HG03175 (cell line): ENCODE results near the gene ATP5F1D.

ENCODE experiments used
- ATAC-seq: cut with Tn5 transposase; IDR thresholded peaks from one replicate; pipeline ENCODE4 v1.9.1; 2021; ENCODE audit warnings: mild to moderate bottlenecking, moderate library complexity; ENCODE audit not compliant: unreplicated experiment

ATP5F1D gene

DNA sequence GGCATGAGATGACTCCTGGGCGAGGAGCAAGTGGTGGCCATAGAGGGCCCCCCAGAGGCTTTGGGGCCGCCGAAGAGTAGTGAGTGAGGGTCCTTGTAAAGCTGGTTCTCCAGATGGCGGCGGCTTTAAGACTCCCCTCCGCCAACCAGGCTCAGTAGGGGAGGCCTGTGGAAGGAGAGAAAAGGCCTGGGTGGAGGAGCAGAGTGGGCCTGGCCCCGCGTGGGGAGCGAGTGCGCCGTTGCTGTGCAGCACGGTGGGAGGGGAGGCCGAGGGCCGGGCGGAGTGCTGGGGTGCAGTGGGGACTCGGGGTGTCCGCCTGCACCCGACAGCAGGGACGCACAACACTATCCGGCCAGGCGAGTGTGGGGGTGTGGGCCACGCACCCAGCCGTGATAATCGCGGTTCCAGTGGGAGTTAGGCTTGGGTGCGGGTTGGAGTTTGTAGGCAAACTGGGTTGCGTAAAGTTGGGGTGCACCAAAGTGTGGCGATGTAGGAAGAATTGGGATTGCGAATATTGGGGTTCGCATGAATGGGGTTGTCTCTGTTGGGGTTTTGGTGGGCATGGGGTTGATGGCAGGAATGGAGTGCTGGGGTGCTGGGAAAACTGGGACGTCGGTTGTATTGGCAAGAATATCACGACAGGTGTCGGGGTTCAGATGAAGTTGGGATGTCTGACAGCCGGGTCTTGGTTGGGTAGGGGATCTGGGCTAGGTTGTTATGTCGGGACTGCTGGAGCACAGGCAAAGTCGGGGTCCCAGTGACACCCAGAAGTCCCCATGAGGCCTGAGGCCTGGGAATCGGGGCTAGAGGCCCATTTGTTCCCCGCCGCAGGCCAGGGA is 26.9 kb downstream of the ATP5F1D start:
- ATAC-seq = no peak

DNA sequence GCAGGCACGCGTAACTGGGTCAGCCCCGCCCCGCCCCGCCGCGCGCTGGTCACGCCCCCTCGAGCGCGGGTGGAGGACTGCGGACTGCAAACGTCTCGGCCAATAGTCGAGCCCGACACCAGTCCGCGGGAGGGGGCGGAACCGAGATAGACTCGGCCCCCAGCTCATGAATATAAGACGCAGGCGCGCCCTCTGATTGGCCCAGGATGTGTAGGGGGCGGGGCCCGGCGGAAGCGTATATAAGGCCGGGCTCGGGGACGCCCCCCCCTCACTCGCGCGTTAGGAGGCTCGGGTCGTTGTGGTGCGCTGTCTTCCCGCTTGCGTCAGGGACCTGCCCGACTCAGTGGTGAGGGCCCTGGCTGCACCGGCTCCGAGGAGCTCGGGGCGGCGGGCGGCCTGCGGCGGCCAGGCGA is 27.5 kb downstream of the ATP5F1D start, which contains the start of gene CIRBP:
Gene CIRBP (plus strand): TSS at position 268 of the 413 bp plus-strand sequence. CDS start 1,602 bp downstream, outside the sequence.
- ATAC-seq = peak; percentile 66

DNA sequence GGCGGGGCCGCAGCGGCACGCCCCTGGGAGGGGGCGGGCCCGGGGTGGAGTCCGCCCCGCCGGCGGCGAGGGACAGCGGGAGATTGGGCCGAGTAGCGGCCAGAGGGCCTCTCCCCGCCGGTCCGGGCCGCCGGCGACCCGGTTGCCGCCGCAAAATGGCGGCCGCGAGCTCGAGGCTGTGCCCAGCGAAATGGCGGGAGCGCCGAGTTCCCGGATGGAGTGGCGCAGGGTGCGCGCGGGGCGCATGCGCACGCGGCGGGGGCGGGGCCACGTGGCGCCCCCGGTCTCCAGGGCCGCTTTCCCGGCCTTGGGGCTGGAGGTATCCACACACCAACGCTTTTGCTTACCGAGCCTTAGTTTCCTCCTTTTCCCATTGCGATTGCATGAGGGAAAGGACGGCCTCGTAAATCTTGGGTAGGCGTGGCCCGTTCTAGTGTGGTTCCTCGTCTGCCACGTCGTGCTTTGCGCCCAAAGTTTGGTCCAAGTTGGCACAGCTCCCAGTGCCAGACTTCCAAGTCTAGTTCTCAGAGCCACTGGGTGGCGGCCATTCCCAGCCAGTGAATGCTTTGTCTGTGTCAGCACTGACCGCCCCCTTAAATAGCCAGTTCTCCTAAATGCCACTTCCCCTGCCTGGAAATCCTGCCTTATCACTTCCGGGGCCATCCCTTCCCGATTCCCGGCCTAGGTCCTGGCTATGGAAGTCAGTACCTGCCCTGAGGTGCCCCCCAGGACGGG is 28.1 kb downstream of the ATP5F1D start:
- ATAC-seq = peak; percentile 26

DNA sequence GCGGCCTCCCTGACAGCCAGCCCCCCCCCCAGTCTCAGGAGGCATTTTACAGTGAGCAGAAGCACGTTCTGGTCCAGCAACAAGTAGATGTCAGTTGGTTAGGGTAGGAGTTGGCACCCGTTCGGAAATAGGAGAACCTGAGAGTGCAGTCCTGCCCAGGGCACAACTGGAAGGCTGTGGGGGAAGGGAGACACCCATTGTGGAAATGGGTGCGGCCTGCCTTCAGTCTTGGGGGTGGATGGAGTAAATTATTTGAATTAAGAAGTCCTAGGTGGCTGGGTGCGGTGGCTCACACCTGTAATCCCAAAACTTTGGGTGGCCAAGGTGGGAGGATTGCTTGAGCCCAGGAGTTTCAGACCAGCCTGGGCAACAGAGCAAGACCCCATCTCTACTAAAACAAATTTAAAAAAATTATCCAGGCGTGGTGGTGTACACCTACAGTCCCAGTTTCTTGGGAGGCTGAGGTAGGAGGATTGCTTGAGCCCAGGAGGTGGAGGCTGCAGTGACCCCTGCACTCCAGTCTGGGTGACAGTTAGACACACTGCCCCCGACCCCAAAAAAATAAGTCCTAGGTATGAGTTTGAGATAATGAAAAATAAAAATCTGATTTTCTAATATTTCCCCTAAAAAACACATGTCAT is 28.8 kb downstream of the ATP5F1D start:
- ATAC-seq = no peak

DNA sequence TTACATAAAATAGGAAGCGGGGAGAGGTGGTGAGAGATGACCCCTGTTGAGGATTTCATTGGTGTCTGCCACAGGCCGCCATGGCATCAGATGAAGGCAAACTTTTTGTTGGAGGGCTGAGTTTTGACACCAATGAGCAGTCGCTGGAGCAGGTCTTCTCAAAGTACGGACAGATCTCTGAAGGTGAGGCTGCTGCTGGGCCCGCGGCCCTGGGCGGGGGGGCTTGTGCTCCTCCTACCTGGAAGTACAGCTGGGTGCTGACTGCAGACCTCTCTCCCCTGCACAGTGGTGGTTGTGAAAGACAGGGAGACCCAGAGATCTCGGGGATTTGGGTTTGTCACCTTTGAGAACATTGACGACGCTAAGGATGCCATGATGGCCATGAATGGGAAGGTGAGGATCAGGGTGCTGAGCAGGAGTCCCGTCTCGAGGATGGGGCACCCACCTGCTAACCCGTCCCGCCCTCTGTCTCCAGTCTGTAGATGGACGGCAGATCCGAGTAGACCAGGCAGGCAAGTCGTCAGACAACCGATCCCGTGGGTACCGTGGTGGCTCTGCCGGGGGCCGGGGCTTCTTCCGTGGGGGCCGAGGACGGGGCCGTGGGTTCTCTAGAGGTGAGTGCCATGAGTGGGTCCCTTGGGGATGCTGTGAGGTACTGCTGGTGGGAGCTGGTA is 29.4 kb downstream of the ATP5F1D start:
- ATAC-seq = no peak

DNA sequence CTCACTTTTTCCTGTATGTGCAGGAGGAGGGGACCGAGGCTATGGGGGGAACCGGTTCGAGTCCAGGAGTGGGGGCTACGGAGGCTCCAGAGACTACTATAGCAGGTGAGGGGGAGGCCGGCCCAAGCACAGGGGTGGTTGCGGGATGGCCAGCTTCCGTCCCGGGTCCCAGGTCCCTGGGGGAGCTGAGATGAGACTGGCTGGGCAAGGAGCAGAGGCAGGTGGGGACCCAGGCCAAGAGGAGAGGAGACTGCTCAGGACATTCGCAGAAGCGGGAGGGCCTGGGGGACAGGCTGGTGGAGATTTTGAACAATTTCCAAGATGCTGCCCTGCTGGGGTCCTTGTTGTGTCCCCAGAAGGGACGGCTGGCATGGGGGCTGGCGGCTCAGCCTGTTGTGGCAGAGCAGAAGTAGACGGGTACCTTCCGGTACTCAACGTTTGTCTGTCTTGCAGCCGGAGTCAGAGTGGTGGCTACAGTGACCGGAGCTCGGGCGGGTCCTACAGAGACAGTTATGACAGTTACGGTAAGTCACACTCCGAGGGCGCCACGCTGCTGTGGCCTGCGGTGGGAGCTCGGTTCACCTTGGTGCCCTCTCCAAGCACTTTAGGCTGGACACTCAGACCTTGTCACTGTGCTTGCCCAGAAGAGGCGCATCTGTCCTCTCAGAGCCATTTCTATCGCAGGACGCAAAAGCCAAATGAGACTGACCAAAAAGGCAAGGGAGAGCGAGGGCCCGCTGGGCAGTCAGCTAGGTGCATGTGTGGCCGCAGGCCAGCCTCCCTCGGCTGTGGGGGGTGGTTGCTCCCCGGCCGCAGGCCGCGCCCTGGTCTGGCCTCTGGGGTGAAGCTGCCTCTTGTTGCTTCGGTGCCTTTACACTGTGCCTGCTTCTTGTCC is 30.2 kb downstream of the ATP5F1D start:
- no peak for ATAC-seq

DNA sequence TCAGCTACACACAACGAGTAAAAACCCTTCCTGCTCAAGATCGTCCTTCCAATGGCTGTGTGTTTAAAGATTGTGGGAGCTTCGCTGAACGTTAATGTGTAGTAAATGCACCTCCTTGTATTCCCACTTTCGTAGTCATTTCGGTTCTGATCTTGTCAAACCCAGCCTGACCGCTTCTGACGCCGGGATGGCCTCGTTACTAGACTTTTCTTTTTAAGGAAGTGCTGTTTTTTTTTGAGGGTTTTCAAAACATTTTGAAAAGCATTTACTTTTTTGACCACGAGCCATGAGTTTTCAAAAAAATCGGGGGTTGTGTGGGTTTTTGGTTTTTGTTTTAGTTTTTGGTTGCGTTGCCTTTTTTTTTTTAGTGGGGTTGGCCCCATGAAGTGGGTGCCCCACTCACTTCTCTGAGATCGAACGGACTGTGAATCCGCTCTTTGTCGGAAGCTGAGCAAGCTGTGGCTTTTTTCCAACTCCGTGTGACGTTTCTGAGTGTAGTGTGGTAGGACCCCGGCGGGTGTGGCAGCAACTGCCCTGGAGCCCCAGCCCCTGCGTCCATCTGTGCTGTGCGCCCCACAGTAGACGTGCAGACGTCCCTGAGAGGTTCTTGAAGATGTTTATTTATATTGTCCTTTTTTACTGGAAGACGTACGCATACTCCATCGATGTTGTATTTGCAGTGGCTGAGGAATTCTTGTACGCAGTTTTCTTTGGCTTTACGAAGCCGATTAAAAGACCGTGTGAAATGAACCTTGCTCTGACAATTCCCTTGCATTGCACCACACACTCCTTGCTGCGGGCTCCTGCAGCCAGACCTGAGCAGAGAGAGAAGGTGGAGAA is 31.1 kb downstream of the ATP5F1D start:
- ATAC-seq = no peak

DNA sequence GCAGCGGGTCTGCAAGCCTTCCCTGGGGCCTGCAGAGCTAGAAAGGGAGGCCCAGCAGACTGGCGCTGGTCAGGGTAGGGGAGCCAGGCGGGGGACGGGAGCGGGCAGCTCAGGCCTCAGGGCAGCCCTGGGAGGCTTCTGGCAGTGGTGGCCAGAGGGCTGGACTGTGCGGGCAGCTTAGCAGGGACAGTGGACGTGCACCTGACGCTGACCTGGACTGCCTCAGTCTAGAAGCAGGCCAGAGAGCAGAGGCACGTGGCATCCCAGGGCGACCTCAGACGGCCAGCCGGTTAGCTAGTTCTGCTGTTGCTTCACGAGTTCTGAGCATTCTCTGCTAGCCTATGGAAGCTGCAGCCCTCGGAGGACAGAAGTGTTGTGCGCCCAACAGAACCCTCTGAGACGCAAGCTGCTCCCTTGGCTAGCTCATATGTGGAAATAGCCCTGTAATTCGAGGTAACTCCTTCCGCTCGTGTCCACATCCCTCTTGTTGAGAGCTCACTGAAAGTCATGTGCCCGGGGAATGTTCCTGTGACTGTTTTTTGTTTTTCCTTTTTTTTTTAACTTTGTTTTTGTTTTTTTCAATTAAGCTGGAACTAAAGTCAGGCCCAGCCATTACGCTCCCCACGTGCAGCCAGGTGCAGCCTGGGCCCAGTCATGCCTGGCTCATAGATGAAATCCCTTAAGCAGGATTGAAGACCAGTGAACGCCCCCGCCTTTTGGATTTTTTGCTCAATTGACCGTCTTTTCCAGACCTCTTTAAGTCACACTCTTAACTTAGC is 31.9 kb downstream of the ATP5F1D start:
- ATAC-seq = no peak

DNA sequence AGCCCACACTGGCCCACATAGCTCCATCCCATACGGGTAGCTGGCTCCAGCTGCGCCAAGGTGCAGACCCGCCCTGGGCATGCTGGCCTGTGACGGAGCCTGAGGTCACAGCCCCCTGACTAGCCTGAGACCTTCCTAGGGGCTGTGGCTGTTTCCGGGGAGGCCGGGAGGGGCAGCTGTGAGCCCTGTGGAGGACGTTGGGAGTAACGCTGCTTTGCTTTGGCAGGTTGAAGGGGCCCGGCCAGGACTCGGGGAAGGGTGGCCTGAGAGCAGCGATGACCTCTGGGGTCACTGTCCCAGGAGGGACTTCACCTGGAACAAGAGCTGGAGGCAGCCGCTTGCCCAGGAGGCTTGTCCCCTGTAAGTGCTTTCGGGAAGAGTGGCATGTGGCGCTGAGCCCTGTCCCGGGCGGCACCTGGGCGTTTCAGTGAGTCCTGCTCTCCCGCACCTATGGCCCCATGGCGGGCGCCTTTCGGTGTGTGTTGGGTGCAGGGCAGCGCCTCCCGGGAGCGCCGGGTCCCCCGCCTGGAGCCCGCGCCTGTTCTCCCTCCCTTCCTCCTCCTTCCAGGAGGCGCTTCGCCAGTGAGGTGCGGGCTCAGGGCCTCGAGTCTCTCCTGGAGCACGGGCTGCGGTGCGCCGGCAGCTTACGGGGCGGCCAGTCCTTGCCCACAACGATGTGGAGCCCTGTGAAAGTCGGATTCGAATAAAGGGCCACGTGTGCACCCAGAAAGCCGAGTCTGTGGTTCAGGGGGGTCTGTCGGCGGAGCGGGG is 32.7 kb downstream of the ATP5F1D start:
- ATAC-seq = no peak

DNA sequence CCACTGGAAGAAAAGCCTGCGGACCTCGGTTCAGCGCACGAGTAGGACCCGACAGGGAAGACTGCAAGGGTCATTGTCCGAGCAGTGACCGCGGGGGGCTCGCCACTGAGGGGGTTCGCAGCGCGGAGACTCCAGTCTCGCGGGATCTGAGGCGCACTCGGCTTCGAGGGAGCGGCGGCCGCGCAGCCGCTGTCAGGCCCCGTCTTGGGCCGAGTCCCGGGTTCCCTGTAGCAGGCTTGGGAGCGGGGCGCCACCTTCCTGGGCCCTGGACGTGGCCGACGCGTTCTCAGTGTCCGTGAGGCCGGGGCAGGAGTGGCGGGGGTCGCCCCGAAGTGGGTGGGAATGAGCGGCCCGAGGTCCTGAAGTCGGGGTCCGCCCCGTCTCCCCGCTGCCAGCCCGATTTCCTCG is 33.3 kb downstream of the ATP5F1D start:
- ATAC-seq = no peak

DNA sequence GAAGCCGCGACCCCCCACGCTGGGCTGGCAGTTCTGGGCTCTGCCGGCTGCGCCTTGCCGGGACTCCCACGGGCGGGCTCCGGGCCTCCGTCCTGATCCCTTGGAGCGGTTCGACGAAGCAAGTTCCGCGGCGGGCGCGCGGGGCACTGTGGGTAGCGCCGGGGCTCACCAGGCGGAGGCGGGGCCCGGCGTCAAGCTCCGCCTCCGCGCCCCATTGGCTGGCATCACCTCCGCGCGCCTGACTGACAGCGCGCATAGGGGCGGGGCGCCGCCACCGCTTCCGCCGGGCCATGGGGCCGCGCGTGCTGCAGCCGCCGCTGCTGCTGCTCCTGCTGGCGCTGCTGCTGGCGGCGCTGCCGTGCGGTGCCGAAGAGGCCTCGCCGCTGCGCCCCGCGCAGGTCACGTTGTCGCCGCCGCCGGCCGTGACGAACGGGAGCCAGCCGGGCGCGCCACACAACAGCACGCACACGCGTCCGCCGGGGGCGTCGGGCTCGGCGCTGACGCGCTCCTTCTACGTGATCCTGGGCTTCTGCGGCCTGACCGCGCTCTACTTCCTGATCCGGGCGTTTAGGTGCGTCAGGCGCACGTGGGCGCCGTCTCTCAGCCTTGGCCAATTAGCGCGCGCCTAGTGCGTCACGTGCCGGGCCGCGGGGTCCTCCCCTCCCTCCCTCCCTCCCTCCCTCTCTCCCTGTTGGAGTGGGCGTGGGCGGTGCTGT is 33.9 kb downstream of the ATP5F1D start, which contains the start of gene FAM174C:
Gene FAM174C (plus strand): TSS at position 271 of the 716 bp plus-strand sequence. CDS start 20 bp downstream, at position 291.
- peak; percentile 80 for ATAC-seq

DNA sequence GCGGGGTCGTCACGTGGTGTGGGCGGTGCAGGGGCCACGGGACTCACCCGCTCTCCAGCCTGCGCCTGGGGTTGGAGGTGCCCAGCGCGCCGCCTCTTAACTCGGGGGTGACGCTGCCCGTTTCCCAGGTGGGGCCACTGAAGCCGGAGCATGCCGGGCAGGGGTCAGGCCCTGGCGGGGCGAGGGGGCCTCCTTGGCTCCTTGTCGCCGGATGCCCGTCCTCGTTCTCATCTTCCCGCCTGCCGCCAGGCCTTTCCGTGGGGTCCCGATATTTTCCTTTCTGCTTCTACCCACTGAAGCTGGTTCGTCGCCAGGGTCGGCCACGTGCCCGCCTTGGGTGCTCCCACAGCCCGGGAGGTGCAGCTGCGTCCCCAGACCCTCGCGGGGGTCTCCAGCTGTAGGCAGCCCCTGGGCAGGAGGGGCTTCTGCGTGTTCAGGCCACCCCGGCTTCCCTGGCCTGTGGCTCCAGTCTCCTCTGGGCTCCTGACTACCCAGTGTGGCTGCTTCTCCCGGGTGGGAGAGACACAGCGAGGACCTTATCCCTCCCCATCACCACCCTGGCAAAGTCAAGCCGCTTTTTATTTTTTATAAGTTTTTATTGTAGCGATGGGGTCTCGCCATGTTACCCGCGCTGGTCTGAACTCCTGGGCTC is 34.6 kb downstream of the ATP5F1D start:
- no peak for ATAC-seq

DNA sequence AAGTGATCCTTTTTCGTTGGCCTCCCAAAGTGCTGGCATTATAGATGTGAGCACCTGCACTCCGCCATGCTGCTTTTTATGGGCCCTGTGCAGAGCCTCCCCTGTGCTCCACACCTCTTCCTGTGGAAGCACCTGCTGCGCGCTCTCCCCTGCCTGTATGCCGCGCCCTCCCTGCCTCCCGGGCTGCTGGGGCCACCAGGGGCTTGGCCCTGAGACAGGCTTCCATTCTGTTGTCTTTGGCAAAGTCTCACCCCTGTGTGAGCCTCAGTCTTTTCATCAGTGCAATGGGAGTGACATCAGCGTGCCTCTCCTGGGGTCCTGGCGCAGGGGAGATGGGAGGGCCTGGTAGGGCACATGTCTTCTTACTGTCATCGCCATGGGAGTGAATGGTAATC is 35.1 kb downstream of the ATP5F1D start:
- ATAC-seq = no peak

DNA sequence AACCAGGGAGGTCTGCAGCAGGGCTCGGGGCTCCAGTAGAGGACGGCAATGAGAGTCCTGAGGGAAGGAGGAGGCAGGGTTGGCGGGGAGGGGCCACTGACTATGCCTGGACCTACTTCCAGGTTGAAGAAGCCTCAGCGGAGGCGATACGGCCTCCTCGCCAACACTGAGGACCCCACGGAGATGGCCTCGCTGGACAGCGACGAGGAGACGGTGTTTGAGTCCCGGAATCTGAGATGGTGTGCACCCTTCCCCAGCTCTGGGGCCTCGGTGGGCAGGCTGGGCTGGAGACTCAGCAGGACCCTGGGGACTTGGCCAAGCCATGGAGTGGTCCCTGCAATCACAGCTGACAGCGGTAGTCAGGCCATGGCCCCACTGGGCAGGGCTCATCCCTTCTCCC is 35.5 kb downstream of the ATP5F1D start:
- ATAC-seq = no peak

DNA sequence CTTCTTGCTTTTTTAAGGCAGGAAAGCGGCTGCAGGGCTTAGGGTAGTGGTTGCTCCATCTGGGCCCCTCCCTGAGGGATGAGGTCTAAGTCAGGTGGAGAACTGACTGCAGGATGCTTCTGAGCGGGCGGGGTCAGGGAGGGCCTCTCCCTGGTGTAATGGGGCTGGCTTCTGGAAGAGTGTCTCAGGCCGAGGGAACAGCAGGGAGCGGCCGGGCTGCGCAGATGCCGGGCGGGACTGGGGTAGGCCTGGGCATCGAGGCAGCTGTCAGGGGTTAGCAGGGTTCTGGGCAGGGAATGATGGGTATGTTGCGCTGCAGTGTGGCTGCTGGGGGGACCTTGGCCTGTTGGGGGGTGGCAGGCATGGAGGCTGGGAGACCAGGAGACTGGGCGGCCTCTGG is 36.5 kb downstream of the ATP5F1D start:
- ATAC-seq = no peak
